Sigmoid colon (tissue), 7 donors: ENCODE measurements around the gene SMURF2. TPM values are rescaled to one million over a fixed set of nuclear protein-coding genes. Genes with fewer than 3 reads are reported as not detected.
A peak's percentile ranks its signal among the peaks of the same experiment; 100 is the strongest.

Experiments used
- DNase-seq: peaks from one replicate; pipeline ENCODE4 v3.0.0-alpha.2; 2019
- H3K27ac ChIP-seq, 4 donors: fragments of 200-600 bp; sonication (generic); one replicate each; pipeline ENCODE4 v1.5.1; 2016 to 2019; ENCODE audit warnings: mild to moderate bottlenecking in 1 of 4
- H3K27me3 ChIP-seq, 3 donors: fragments of 200-600 bp; sonication (generic); one replicate each; pipeline ENCODE4 v1.5.1; 2019; ENCODE audit warnings: mild to moderate bottlenecking in 1 of 3
- H3K36me3 ChIP-seq, 4 donors: fragments of 200-600 bp; sonication (generic); one replicate each; pipeline ENCODE4 v1.5.1; 2016 to 2019
- H3K4me1 ChIP-seq, 4 donors: fragments of 200-600 bp; sonication (generic); one replicate each; pipeline ENCODE4 v1.5.1; 2017 to 2019
- H3K4me3 ChIP-seq, 4 donors: fragments of 200-600 bp; sonication (generic); one replicate each; pipeline ENCODE4 v1.5.1; 2017 to 2019; ENCODE audit warnings: mild to moderate bottlenecking in 2 of 4, moderate library complexity in 1 of 4
- H3K9me3 ChIP-seq, 4 donors: fragments of 200-600 bp in 3 of 4; sonication (generic) in 3 of 4; one replicate each; pipeline versions ENCODE4 v1.5.1 to v1.6.1; 2013 to 2019
- EP300 ChIP-seq, 4 donors: sonication (generic); formaldehyde crosslinking; IDR thresholded peaks; one replicate each; pipeline ENCODE4 v1.6.1; 2017; ENCODE audit warnings: antibody characterized with exemption in 4 of 4
- POLR2A ChIP-seq, 2 donors: fragments of 450-650 bp; IDR thresholded peaks; one replicate each; pipeline ENCODE4 v1.6.1; 2016; ENCODE audit warnings: antibody characterized with exemption in 2 of 2, mild to moderate bottlenecking in 2 of 2, moderate library complexity in 2 of 2
- POLR2AphosphoS5 ChIP-seq, 4 donors: sonication (generic); formaldehyde crosslinking; IDR thresholded peaks; one replicate each; pipeline ENCODE4 v1.6.1; 2017; ENCODE audit warnings: antibody characterized with exemption in 4 of 4
- WGBS, 2 donors: extraction: QIAGEN DNeasy Blood & Tissue Kit; methylation state at CpG; one replicate each; pipeline ENCODE4 v1.1.7; 2013; 5-methylcytosine and 5-hydroxymethylcytosine counted together
- intact Hi-C: fragments of 100-400 bp; cut with DNase I; formaldehyde crosslinking; loops from one replicate; pipeline ENCODE4 v1.15.1; 2023
- polyA plus RNA-seq, 3 donors: library from polyadenylated mRNA; stranded (reverse); fragments of 200-250 nt; gene quantifications; one replicate each; pipeline ENCODE4 v1.2.3, GENCODE V29; 2013
- total RNA-seq, 4 donors: library from RNA; depleted of rRNA; stranded (reverse); fragments of >200 nt; gene quantifications; one replicate each; pipeline ENCODE4 v1.1.0, GENCODE V29; 2016
- TF ChIP-seq, protein P1 (sequence below), 4 experiments: fragments of 450-650 bp in 3 of 4; fragments of 200-600 bp in 1 of 4; IDR thresholded peaks; one replicate each; pipeline ENCODE4 v1.5.1; 2016 to 2019; ENCODE audit warnings: antibody characterized with exemption in 4 of 4, mild to moderate bottlenecking in 3 of 4, moderate library complexity in 2 of 4
- donor health status: healthy with polysubstance abuse.
- donor health status: Bipolar disorder and iron deficiency.
- donor health status: healthy.

SMURF2 gene
- total and polyA plus RNA-seq, 7 donors, result 5.8 to 30.2 (median 23.8) TPM

GRCh38 chr17:64515419-64515818 is 146.7 kb downstream of the SMURF2 start:
- 85 to 91% methylated on average over 2 of the region's 2 CpGs for WGBS, 2 donors
- H3K4me1 ChIP-seq, result no peaks in the 10 kb centered on the region
- H3K27me3 ChIP-seq, result no peaks in the 10 kb centered on the region
- intact Hi-C loops, result loop anchor here (5.0 kb wide), 1 partner anchor 42 kb away; no protein-coding TSS in a partner anchor
- no peak overlapping the region for H3K4me3 ChIP-seq
- no peak overlapping the region for H3K27ac ChIP-seq
- DNase-seq, result no peak
- TF ChIP-seq POLR2A (IDR thresholded peaks at IDR 0.05), result no peak
- TF ChIP-seq, protein P1, sequence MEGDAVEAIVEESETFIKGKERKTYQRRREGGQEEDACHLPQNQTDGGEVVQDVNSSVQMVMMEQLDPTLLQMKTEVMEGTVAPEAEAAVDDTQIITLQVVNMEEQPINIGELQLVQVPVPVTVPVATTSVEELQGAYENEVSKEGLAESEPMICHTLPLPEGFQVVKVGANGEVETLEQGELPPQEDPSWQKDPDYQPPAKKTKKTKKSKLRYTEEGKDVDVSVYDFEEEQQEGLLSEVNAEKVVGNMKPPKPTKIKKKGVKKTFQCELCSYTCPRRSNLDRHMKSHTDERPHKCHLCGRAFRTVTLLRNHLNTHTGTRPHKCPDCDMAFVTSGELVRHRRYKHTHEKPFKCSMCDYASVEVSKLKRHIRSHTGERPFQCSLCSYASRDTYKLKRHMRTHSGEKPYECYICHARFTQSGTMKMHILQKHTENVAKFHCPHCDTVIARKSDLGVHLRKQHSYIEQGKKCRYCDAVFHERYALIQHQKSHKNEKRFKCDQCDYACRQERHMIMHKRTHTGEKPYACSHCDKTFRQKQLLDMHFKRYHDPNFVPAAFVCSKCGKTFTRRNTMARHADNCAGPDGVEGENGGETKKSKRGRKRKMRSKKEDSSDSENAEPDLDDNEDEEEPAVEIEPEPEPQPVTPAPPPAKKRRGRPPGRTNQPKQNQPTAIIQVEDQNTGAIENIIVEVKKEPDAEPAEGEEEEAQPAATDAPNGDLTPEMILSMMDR (IDR thresholded peaks at IDR 0.05), result no peak
- TF ChIP-seq POLR2AphosphoS5 (IDR thresholded peaks at IDR 0.05), result no peak
- TF ChIP-seq EP300 (IDR thresholded peaks at IDR 0.05), result no peak
- no peaks in the 10 kb centered on the region for H3K9me3 ChIP-seq
- H3K36me3 ChIP-seq, result peaks cover 11 to 99% (median 31%) of the 10 kb centered on the region in 4 donors

DNA sequence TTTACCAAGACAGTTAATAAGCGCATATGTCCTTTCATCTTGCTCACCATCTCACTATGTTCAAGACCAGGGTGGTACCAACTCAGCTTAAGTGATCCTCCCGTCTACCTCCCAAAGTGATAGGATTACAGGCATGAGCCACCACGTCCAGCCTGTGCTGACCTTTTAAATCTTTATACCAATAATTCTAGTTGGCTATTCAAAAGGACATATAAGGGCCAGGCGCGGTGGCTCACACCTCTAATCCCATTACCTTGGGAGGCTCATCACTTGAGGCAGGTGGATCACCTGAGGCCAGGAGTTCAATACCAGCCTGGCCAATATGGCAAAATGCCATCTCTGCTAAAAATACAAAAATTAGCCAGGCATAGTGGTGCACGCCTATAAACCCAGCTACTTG is 152.9 kb downstream of the SMURF2 start:
- H3K27ac ChIP-seq, result no peak overlapping the region
- H3K36me3 ChIP-seq, result peaks cover 4 to 65% (median 24%) of the 10 kb centered on the region in 4 donors
- H3K4me3 ChIP-seq, result no peak overlapping the region
- H3K27me3 ChIP-seq, result no peaks in the 10 kb centered on the region
- H3K4me1 ChIP-seq, result peaks cover 0 to 29% (median 26%) of the 10 kb centered on the region in 4 donors
- DNase-seq, result no peak
- H3K9me3 ChIP-seq, result no peaks in the 10 kb centered on the region
- 91 to 92% methylated on average over 6 of the region's 6 CpGs for WGBS, 2 donors
- intact Hi-C loops, result loop anchor here (5.0 to 10.0 kb wide), 3 partner anchors 153 to 682 kb away; partner anchors contain the start of genes FTSJ3, PSMC5 and SMURF2
- TF ChIP-seq POLR2A (IDR thresholded peaks at IDR 0.05) (no peak), EP300 (IDR thresholded peaks at IDR 0.05) (no peak), POLR2AphosphoS5 (IDR thresholded peaks at IDR 0.05) (no peak)
- TF ChIP-seq, protein P1 (IDR thresholded peaks at IDR 0.05), result no peak

DNA sequence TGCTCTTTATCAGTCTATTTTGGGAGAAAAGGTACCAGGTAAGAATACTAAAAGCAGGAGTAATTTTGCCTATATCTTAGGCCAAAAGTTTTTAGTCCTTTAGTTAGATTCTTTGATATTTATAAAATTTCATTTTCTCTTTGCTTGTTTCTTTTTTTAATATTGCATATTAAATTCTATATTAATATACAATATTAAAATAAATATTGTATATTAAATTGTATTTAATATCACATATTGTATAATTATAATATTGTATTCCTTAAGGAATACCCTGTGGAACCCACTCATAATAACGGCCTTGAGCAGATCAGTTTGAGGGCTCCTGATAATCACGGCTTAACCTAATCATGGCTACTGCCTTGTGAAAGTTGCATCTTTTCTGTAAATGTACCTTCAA is 153.4 kb downstream of the SMURF2 start:
- DNase-seq, result no peak
- Histone ChIP-seq H3K36me3 (peaks cover 9 to 65% (median 27%) of the 10 kb centered on the region in 4 donors), H3K9me3 (no peaks in the 10 kb centered on the region), H3K4me1 (peaks cover 0 to 34% (median 31%) of the 10 kb centered on the region in 4 donors), H3K27ac (peak overlapping the region in 1 of 4 donors; percentile 100), H3K27me3 (no peaks in the 10 kb centered on the region), H3K4me3 (no peak overlapping the region)
- intact Hi-C loops, result loop anchor here (5.0 to 10.0 kb wide), 3 partner anchors 154 to 681 kb away; partner anchors contain the start of genes FTSJ3, PSMC5 and SMURF2
- 93 to 96% methylated on average over 2 of the region's 2 CpGs for WGBS, 2 donors
- TF ChIP-seq EP300 (IDR thresholded peaks at IDR 0.05) (no peak), POLR2AphosphoS5 (IDR thresholded peaks at IDR 0.05) (no peak), POLR2A (IDR thresholded peaks at IDR 0.05) (no peak)
- TF ChIP-seq, protein P1 (IDR thresholded peaks at IDR 0.05), result no peak

GRCh38 chr17:64507413-64507782 is 154.7 kb downstream of the SMURF2 start:
- TF ChIP-seq POLR2AphosphoS5 (IDR thresholded peaks at IDR 0.05) (no peak), POLR2A (IDR thresholded peaks at IDR 0.05) (no peak), EP300 (IDR thresholded peaks at IDR 0.05) (no peak)
- TF ChIP-seq, protein P1 (IDR thresholded peaks at IDR 0.05), result peak in 3 of 4 experiments; percentile 23 to 29 (median 24)
- intact Hi-C loops, result loop anchor here (5.0 to 10.0 kb wide), 3 partner anchors 155 to 680 kb away; partner anchors contain the start of genes FTSJ3, PSMC5 and SMURF2
- Histone ChIP-seq H3K36me3 (peaks cover 22 to 65% (median 36%) of the 10 kb centered on the region in 4 donors), H3K4me3 (peak overlapping the region; percentile 78 to 90 (median 80)), H3K27me3 (no peaks in the 10 kb centered on the region), H3K27ac (peak overlapping the region; percentile 95 to 100 (median 98)), H3K4me1 (peaks cover 0 to 47% (median 43%) of the 10 kb centered on the region in 4 donors), H3K9me3 (no peaks in the 10 kb centered on the region)
- no peak for DNase-seq
- WGBS, 2 donors, result 0% methylated on average over 13 of the region's 13 CpGs
